ENCODE data around the gene SLX4IP.

- TF ChIP-seq CTCF (IDR thresholded peaks at IDR 0.05): no peak
- no peak for TF ChIP-seq EZH2 (IDR thresholded peaks at IDR 0.05; ENCODE audit: borderline replicate concordance, insufficient read depth, low read depth, low read length, poor library complexity, severe bottlenecking)
Observed at GRCh38 chr20:10657453-10657852, 222.3 kb downstream of the SLX4IP start.

All from B cell (primary cell).